Measurements from ENCODE around the gene PPP1R27.

PPP1R27 gene

DNA sequence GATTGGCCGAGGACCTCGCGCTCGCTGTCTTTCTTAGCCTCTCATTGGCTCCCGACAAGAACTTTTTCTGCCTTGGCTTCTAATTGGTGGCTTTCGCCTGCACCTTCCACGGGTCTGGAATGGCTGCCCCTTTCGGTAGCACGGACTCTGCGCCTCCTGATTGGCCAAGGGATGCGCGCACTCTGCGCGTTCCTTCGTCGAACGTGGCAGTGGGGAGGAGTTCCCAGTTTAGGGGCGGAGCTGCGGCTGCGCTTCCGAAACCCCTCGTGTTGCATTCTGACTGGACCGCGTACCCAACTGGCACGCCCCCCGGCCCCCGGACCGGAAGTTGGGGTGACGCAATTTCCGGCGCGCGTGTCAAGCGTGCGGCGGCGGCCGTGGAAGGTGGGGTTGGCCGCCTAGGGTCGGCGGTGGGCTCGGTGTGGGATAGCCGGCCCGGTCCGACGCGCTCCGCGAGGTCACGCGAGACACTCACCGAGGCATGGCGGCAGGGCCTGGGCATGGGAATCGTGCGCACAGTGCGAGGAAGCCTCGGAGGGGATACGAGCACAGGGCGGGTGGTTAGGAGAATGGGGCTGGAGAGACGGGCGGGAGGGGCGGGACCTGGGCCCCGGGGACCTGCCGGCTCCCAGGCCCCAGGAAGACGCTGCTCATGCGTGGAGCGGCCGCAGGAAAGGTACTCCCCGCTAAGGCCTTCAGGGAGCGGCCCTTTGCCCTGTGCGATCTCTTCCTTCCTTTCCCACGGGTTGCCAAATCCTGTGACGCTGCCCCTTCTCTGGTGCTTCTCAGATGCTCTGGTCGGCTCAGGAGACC lies 26.1 kb upstream of the PPP1R27 start:
- peak; percentile 99 for DNase-seq (ENCODE audit: low read depth)

DNA sequence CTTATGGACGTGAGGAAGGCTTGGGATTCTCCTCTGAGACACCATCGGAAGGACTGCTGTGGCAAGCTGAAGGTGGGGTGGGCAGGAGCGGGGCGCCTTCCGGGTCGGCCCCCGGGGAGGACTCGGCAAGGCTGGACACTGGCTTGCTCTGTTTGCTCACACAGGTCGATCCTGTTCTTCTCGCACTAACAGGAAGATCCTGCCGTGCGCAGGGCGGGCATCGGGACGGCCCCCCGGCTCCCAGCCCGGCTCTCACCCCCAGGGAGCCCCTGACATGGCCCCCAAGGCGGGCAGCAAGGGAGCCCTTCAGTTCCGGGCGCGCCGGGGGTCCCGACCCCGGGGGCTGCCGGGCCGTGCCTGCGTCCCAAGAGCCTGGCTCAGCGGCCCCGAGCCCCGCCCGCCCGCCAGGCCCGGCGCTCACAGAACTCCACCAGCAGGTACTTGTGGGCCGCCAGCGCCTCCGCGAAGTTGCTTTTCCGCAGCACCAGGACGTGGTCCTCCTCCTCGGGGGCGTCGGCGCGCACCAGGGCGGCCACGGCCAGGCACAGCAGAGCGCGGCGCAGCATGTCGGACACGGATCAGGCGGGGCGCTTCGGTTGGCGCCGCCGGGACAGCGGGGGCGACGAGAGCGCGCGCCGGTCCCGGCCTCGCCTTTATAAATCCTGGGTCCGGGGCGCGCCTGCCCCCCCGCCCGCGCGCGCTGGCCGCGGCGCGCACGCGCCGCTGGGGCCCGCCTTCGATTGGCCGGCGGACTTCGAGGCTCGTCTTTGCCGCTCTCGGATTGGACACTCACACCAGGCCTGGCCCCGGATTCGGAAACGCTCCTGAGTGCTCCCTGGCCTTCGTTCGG lies 25.3 kb upstream of the PPP1R27 start, which contains the start of gene P4HB:
Gene P4HB (minus strand): TSS at position 630 of the 850 bp plus-strand sequence. CDS start 64 bp downstream, at position 566.
- DNase-seq (ENCODE audit: low read depth), result no peak

DNA sequence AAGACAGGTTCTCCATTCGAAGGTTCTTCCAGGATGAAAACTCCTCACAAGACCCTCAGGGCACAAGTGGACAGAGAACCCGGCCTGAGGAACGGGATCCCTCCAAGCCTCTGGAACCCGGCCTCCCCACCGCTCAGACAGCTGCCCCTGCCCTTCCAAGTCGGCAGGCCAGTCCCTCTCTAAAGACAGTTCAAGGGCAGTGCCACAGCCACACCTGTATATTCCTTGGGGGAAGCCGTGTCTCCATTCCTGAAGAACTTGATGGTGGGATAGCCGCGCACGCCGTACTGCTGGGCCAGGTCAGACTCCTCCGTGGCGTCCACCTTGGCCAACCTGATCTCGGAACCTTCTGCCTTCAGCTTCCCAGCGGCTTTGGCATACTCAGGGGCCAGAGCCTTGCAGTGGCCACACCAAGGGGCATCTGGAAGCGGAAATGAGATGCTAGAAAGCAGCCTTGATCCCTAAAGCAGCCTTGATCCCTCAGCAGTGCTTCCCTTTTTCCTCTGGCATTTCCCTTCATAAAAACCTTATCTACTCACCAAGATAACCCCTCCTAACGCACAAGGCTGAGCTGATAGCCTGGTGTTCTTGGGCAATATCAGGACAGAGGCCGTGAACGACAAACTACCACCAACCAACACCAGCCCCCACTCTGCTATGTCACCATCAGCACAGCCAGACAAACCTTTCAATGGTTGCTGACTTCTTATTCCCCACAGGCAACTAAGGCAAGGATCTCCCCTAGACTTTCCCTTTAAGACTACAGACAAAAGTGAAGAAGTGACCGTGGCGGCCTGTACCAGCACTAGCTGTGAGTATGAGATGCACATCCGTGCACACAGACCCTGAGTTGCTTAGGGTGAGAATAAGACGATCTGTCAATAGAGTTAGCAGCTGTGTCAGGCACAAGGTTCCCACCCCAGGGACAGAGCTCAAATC lies 24.4 kb upstream of the PPP1R27 start:
- DNase-seq (ENCODE audit: low read depth), result no peak

DNA sequence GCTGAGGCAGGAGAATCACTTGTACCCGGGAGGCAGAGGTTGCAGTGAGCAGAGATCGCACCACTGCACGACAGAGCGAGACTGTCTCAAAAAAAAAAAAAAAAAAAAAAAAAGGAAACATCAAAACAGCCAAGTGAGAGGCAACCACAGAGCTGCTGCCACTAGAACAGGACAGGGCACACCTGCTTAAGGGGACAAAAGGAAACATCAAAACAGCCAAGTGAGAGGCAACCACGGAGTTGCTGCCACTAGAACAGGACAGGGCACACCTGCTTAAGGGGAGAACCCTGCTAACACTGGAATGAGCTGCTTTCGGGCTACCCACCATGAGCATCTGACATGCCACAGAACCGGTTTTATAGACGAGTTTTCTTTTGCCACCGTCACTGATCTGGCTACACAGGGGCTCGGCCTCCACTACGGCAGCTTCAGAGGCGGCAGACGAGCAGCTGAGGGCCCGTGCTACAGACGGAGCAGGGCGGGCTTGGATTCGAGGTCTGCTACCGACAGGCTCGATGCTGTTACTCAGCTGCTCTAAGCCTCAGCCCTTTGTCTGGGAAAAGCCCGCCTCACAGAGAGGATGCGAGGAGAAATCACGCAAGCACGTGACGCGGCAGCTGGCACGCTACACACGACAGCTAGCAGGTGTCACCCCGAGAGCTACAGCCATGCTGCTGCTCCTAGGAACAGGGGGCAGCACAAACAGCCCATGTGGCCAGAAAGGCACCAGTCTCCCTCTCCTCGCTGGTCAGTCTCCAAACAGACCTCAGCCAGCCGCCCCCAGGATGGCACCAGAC lies 23.5 kb upstream of the PPP1R27 start:
- DNase-seq (ENCODE audit: low read depth), result no peak

DNA sequence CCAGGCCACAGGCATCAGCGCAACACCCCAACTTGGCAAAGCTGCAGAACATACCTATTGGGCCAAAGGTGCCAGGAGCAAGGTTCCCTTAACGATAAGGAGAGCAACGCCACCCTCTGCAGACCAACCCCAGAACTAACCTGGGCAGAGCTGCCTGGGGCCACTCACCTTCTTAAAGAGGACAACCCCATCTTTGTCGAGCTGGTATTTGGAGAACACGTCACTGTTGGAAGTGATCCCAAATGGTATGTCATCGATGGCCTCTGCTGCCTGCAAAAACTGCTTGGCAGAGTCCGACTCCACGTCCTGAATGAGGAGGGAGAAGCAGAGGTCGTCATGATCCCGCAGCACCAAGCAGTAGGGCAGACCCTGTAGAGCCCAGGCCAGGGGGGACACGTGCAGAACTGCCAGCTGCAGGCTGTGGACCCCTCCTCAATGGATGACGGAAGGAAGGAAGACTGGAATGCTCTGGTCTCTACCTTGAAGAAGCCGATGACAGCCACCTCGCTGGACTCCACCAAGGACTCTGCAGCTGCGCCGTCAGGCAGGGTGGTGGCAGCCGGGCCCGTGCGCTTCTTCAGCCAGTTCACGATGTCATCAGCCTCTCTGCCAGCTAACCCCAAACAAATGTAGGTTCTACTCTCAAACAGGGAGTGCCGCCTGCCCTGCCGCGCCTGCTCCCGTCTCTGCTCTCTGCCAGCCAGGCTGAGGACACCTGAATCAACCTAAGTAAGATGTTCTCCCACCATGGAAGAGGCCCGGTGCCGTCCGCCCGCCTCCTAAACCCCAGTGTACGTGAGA lies 20.3 kb upstream of the PPP1R27 start:
- no peak for DNase-seq (ENCODE audit: low read depth)

DNA sequence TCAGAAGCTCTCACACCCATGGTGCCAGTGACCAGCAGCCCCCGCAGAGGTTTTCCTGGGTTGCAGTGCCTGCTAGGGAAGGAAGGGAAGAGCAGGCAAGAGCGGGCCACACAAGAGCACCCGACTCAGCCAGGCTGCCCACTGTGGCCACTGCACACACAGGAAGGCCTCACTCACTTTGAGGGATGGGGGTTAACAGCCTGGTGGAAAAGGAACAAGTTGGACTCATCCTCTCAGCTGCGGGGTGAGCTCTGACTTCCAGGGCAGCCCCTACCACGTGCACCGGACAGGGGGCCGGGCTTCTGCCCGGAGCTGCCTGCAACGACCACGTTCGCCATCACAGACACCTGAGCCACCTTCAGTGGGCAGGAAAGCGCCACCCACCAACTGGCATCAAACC lies 17.4 kb upstream of the PPP1R27 start:
- DNase-seq (ENCODE audit: low read depth), result no peak

DNA sequence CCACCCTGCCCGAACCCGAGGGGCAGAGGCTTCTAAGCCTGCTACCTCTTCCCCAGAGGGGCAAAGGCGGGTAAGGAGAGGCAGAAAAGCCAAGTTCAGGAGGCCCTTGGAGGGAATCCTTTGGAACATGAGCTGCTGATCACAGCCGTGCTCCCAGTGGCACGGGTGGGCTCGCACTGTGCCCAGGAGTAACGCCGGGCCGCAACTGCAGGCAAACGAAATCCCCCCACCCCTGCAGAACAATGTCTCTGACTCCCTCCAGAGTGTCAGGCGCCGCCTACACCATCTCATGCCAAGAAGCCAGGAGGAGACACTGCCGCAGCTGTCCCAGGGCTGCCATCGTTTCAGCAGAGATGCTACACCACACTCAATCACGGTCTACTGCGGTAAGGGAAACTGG lies 16.6 kb upstream of the PPP1R27 start:
- DNase-seq (ENCODE audit: low read depth), result no peak

DNA sequence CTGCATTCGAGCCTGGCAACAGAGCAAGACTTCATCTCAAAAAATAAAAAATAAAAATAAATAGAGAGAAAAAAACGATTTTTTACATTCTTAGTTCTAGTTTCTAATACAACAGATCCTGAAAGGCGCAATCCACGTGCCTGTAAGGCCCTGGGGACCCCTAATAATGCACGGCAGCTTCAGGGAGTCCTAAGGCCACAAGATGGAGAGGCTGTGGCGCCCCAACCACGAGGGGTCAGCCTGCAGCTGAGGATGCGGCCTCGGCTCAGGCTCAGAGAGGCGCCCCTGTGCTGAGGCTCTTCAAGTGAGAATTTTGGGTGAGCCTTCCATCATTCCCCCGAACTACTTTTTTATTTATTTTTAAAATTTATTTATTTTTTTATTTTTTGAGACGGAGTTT lies 14.6 kb upstream of the PPP1R27 start:
- no peak for DNase-seq (ENCODE audit: low read depth)

DNA sequence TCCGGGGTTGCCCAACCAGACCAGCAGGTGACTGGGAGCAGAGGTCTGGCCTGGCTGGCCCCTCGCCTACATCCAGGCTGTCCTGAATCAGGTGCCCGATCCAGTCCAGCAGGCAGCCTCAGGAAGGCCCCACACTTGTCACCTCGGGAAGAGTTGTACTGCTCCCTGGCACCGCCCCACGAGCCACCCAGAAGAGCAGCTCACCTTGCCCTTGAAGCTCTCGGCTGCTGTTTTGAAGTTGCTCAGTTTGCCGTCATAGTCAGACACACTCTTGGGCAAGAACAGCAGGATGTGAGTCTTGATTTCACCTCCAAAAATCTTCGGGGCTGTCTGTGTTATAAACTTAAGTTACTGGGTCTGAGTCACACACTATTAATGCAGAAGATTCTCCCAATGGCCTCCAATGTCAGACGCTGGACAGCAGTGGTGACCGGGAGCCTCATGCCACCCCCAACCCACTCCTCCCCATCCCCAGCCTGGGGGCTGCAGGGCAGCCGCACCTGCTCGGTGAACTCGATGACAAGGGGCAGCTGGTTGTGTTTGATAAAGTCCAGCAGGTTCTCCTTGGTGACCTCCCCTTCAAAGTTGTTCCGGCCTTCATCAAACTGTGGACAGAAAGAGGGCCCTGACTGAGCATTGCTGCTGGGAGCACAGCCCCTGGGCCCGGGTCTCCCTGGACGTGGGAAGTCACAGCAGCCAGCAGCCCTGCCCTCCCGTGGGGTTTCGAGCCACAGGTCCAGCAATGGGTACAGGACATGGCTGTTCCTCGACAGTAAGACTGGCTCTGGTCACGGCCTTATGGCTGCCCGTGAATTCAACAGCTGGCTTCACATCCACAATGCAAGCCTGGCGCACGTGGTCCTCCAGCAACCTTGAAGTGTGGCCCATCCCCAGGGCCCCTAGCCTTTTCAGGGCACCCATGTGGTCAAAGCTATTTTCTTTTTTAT lies 12.2 kb upstream of the PPP1R27 start:
- DNase-seq (ENCODE audit: low read depth), result no peak

DNA sequence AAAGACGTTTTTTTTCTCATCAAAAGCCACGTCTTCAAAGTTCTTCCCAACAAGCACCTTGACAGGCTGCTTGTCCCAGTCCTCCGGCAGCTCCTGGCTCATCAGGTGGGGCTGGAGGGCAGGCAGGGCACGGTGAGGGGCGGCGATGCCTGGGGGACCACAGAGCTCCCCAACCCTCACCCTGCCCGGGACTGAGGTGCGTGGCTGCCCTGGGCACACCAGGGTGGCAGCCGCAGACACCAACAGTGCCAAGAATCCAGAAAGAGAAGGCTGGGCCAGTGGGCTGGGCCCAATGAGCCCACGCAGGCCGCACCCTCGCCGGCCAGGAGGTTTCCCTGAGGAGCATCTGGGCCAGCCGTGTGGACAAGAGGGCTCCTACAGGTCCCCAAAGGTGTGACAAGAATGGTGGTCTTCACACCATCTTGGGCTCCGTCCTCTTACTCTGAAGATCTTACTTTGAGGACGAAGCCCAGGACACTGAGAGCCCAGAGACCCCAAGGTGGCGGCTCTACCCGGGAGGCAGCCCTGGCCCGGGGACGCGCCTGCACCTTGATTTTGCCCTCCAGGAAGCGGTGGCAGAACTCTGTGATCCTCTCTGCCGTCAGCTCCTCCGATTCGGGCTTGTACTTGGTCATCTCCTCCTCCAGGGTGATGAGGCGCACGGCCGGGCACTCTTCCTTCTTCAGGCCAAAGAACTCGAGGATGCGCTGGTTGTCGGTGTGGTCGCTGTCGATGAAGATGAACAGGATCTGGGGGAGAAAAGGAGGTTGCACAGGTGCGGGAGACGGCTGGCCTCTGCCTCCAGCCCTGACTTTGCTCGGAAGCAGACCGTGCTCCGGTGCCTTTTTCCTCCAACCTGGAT lies 11.3 kb upstream of the PPP1R27 start:
- no peak for DNase-seq (ENCODE audit: low read depth)

DNA sequence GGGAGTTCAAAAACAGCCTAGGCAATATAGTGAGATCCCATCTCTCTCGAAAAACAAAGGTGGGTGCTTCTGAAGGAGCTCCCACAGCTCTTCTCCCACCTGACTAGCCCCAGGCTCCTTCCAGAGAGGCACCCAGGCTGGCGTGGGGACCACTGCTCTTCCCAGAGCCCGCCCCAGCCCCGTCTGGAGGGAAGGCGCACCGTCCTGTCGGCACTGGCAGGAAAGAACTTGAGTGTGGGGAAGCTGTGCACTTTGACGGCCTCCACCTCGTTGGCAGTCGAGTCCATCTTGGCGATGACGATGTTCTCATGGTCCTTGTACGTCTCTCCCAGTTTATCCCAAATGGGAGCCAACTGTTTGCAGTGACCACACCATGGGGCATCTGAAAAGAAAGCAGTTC lies 10.5 kb upstream of the PPP1R27 start:
- DNase-seq (ENCODE audit: low read depth), result no peak

DNA sequence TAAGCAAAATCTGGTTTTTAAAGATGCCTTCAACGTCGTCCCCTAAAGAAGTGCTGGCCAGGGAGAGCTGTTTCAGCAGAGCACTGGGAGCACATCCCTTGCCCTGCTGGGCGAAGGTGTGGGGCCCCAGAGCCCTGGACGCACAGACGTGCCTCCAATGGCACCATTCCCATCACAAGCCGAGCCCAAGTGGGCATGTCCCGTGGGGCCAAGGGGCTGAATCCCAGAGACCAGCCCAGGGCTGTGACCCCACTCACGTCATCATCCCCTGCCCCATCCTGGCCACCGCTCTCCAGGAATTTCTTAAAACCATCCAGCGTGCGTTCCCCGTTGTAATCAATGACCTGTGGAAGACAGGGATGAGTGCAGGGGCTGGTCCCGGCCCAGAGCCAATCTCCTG lies 10.0 kb upstream of the PPP1R27 start:
- no peak for DNase-seq (ENCODE audit: low read depth)

DNA sequence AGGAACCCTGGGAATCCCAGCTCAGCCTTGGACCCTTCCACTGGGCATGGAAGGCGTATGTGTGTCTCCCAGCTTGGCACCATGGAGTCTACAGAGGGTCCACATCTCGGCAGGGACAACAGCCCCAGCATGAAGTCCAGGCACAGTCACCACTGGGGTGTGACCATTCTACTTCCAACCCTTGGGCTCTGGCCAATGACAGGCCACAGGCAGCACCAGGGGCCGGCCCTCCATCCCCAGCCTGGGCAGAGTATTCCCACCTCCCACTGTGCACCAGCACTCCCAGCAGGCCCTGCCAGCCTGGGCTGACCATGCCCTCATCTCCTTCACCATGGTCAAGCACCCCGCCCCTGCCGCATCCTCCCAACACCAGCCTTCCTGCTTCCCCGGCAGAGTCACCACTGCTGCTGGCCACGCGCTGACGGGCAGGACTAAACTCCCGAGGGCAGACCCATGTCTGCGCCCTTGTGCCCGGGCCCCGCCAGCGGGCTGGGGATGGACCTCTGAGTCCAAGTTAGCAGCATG lies 9.5 kb upstream of the PPP1R27 start:
- DNase-seq (ENCODE audit: low read depth), result no peak

DNA sequence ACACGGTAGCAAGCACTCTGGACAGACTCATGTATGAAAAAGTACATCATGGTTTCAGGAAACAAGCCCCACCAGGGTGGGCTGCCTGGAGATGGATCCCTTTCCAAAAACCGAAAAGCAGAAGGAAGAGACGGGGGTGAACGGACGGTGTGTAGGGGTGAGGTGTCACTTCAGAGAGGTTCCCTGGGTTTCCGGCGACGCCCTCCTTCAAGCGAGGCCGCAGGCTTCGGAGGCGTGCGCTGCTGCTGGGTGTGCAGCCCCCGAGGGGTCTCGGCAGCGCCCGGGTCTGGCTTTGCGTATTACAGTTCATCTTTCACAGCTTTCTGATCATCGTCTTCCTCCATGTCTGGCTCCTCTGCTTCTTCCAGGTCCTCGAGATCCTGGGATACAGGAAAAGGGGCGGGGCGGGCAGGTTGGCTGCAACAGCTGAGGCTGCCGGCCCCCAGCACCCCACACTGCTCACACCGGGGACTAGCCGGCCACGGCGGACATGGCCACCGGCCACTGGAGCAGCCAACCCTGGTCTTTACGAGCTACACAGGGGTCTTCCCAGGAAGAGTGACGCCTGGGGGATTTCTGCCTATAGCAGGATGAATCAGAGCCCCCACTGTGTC lies 9.0 kb upstream of the PPP1R27 start:
- no peak for DNase-seq (ENCODE audit: low read depth)

DNA sequence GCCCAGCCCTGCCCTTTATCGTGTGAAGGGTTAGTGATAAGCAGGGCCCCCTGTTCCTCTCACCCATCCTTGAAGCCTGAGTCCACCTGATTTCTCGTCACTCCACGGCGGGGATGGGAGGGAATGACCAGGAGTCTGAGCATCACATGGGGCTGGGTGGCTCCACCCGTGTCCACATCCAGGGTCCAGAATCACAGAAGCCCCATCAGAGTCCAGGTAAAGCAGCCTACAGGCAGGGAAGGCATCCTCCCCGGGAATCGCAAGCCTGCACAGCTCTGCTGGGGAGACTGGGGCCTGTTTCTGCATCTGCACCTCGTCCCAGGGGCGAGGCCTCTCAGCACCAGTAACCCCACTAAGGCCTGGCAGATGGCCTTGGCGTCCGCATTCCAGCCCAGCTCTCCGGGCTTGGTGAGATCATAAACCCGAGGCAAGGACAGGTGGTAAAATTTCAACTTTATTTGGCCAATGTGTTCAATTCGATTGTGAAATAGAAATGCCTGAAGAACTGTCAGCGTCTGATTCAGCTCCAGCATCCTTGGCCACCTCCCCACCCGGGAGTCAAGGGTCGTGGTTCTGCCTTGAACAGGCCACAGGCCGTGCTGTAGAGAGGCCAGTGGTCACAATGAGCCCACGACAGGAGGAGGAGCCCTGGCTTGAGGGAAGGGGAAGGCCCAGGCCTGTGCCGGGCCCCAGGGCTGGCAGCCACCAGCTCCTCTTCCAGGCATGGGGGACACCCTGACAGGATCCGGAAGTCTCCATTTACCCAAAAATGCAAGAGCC lies 8.1 kb upstream of the PPP1R27 start:
- DNase-seq (ENCODE audit: low read depth), result no peak

DNA sequence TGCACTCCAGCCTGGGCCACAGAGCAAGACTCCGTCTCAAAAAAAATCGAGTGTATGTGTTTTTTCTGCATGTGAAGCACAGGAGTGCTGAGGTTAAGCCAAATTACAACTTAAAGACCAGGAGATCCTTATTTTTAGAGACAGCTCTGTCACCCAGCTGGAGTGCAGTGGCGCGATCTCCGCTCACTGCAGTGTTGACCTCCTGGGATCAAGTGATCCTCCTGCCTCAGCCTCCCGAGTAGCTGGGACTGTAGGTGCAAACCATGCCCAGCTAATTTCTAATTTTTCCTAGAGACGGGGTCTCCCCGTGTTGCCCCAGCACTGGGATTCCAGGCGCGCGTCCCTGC lies 7.5 kb upstream of the PPP1R27 start:
- DNase-seq (ENCODE audit: low read depth), result no peak

DNA sequence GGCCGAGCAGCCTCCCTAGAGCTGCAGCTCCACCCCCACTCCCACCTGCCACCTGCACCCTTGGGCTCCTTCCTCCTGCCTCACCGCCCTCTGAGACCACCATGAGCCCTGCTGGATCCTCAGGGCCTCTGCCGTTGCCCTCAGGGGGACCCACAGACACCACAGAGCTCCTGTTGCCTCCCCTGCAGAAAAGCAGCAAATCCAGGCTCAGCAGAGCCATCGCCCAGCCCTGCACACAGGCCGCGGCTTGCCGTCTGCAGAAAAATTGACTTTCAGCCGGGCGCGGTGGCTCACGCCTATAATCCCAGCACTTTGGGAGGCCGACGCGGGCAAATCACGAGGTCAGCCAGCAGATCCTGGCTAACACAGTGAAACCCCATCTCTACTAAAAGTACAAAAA lies 7.0 kb upstream of the PPP1R27 start:
- no peak for DNase-seq (ENCODE audit: low read depth)
